Spleen (tissue), 11 donors: ENCODE results near the gene ABI1. TPM values are rescaled to one million over a fixed set of nuclear protein-coding genes. Genes with fewer than 3 reads are reported as not detected.
A peak's percentile ranks its signal among the peaks of the same experiment; 100 is the strongest.

Experiments used
- DNase-seq: peaks from one replicate; pipeline ENCODE4 v3.0.0-alpha.2; 2020
- H3K27ac ChIP-seq, 8 donors: fragments of 200-600 bp; sonication (generic) in 7 of 8; 1 replicate in 4 of 8; 2 replicates in 4 of 8; pipeline versions ENCODE4 v1.5.0 to v1.8.0; 2016 to 2021; ENCODE audit warnings: inconsistent platforms in 4 of 8, mild to moderate bottlenecking in 4 of 8, moderate library complexity in 1 of 8
- H3K27me3 ChIP-seq, 7 donors: fragments of 200-600 bp; sonication (generic) in 6 of 7; replicated peaks in 1 of 7; 1 replicate in 4 of 7; 2 replicates in 3 of 7; pipeline versions ENCODE4 v1.5.0 to v1.8.0; 2016 to 2021; ENCODE audit warnings: inconsistent platforms in 3 of 7, mild to moderate bottlenecking in 1 of 7
- H3K36me3 ChIP-seq, 6 donors: fragments of 200-600 bp; sonication (generic) in 5 of 6; 1 replicate in 4 of 6; 2 replicates in 2 of 6; pipeline versions ENCODE4 v1.5.0 to v1.8.0; 2016 to 2021; ENCODE audit warnings: inconsistent platforms in 2 of 6
- H3K4me1 ChIP-seq, 6 donors: fragments of 200-600 bp; sonication (generic) in 5 of 6; 1 replicate in 3 of 6; 2 replicates in 3 of 6; pipeline versions ENCODE4 v1.5.0 to v1.8.0; 2016 to 2021; ENCODE audit warnings: inconsistent platforms in 3 of 6
- H3K4me3 ChIP-seq, 8 donors: fragments of 200-600 bp; sonication (generic) in 7 of 8; 1 replicate in 4 of 8; 2 replicates in 4 of 8; pipeline versions ENCODE4 v1.5.0 to v1.8.0; 2016 to 2021; ENCODE audit warnings: inconsistent platforms in 4 of 8, mild to moderate bottlenecking in 4 of 8, moderate library complexity in 2 of 8
- H3K9me3 ChIP-seq, 8 donors: fragments of 200-600 bp; sonication (generic) in 7 of 8; 1 replicate in 4 of 8; 2 replicates in 4 of 8; pipeline versions ENCODE4 v1.5.0 to v1.8.0; 2016 to 2021; ENCODE audit warnings: inconsistent platforms in 4 of 8
- POLR2A ChIP-seq, 3 donors: fragments of 450-650 bp; IDR thresholded peaks; one replicate each; pipeline ENCODE4 v1.5.1; 2017; ENCODE audit warnings: antibody characterized with exemption in 3 of 3, mild to moderate bottlenecking in 1 of 3
- POLR2AphosphoS5 ChIP-seq, 3 donors: sonication (generic); formaldehyde crosslinking; IDR thresholded peaks; one replicate each; pipeline ENCODE4 v1.5.1; 2017; ENCODE audit warnings: antibody characterized with exemption in 3 of 3
- WGBS, 5 donors: extraction: QIAGEN DNeasy Blood & Tissue Kit in 3 of 5; methylation state at CpG; one replicate each; pipeline versions ENCODE4 v1.1.5 to v1.1.7; 2013 to 2018; 5-methylcytosine and 5-hydroxymethylcytosine counted together
- intact Hi-C: fragments of 100-400 bp; cut with DNase I; formaldehyde crosslinking; loops from one replicate; pipeline ENCODE4 v1.15.0; 2023; ENCODE audit warnings: low total_unique reads
- polyA plus RNA-seq, 3 donors: library from polyadenylated mRNA; stranded (reverse); fragments of 200-250 nt; gene quantifications; one replicate each; pipeline ENCODE4 v1.2.1, GENCODE V29; 2013
- total RNA-seq, 7 donors: library from RNA; depleted of rRNA in 3 of 7; stranded (reverse); fragments of >200 nt in 3 of 7; fragmentation: NEBNext Ultra II Directional in 4 of 7; extraction: Animal tissue kit (Norgen Biotek cat#: 25700) in 4 of 7; gene quantifications; one replicate each; pipeline versions ENCODE4 v1.1.0 to v1.2.1, GENCODE V29; 2016 to 2021
- TF ChIP-seq, protein P1 (sequence below), 11 experiments: fragments of 200-600 bp in 7 of 11; fragments of 450-650 bp in 4 of 11; sonication (generic) in 4 of 11; IDR thresholded peaks in 8 of 11; conservative IDR thresholded peaks in 3 of 11; 1 replicate in 7 of 11; 2 replicates in 4 of 11; pipeline versions ENCODE4 v1.4.0 to v1.8.0; 2016 to 2021; ENCODE audit warnings: antibody characterized with exemption in 11 of 11, inconsistent platforms in 4 of 11, mild to moderate bottlenecking in 1 of 11
- donor health status: healthy with polysubstance abuse.
- donor health status: DM: no; HTN: no; CAD: no; lungs with moderate emphysema.
- donor health status: DM: no; HTN: no; CAD: no.
- donor health status: Bipolar disorder and iron deficiency.
- donor health status: healthy.
- donor health status: DM: no; HTN: no; CAD: no.
- donor health status: DM: yes; HTN: yes; CAD: no.

The ABI1 gene
- total and polyA plus RNA-seq, 10 donors: 33.4 to 74.0 (median 55.9) TPM

DNA sequence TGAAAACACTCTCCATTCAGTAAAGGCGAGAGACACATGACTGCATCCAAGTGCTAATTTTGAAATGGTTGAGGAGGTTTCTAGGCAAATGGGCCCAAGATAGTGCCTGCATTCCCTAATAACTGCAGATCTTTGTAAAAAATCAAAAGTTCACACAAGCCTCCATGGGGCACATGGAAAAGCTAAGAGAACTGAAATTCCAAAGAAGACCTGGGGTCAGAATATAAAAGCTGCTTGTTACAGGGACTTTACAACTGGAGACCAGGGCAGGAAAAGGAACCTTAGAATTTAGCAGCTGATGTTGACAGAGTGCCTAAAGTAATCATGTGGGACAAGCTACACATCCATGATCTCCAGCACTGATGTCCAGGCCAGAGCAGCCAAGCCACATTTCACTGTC is 10.0 kb upstream of the ABI1 start:
- WGBS, 5 donors: 83 to 100% (median 95%) methylated on average over 1 of the region's 1 CpG
- H3K27me3 ChIP-seq: no peaks in the 10 kb centered on the region
- DNase-seq: no peak
- TF ChIP-seq, protein P1, sequence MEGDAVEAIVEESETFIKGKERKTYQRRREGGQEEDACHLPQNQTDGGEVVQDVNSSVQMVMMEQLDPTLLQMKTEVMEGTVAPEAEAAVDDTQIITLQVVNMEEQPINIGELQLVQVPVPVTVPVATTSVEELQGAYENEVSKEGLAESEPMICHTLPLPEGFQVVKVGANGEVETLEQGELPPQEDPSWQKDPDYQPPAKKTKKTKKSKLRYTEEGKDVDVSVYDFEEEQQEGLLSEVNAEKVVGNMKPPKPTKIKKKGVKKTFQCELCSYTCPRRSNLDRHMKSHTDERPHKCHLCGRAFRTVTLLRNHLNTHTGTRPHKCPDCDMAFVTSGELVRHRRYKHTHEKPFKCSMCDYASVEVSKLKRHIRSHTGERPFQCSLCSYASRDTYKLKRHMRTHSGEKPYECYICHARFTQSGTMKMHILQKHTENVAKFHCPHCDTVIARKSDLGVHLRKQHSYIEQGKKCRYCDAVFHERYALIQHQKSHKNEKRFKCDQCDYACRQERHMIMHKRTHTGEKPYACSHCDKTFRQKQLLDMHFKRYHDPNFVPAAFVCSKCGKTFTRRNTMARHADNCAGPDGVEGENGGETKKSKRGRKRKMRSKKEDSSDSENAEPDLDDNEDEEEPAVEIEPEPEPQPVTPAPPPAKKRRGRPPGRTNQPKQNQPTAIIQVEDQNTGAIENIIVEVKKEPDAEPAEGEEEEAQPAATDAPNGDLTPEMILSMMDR (IDR thresholded peaks at IDR 0.05 in 8 of 11, conservative IDR thresholded peaks at IDR 0.05 in 3 of 11): no peak
- TF ChIP-seq POLR2AphosphoS5 (IDR thresholded peaks at IDR 0.05) (no peak), POLR2A (IDR thresholded peaks at IDR 0.05) (no peak)
- H3K4me3 ChIP-seq: no peak overlapping the region
- intact Hi-C loops: no loop called here
- H3K36me3 ChIP-seq: no peaks in the 10 kb centered on the region
- H3K27ac ChIP-seq: no peak overlapping the region
- H3K9me3 ChIP-seq: no peaks in the 10 kb centered on the region
- H3K4me1 ChIP-seq: no peaks in the 10 kb centered on the region

DNA sequence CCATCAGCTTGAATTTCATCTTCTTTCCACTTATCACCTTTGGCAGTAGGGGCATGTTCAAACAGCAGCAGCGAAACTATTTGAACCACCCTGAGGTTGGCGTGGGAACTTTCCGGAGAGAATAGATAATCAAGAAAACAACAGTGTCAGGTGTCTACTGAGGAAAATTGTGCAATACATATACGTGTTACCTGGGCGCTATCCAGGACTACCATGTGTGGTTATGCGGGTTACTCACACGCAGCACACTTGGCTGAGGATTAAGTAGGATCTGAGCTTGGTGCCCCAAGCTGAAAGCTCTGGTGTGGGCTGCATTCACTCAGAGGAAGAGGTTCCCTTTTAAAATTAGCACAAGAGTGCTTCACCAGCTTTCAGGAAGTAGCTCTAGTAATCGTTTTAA is 8.8 kb upstream of the ABI1 start:
- H3K4me3 ChIP-seq: no peak overlapping the region
- no peak overlapping the region for H3K27ac ChIP-seq
- no peak for DNase-seq
- no peaks in the 10 kb centered on the region for H3K4me1 ChIP-seq
- 33 to 58% (median 46%) methylated on average over 8 of the region's 8 CpGs for WGBS, 5 donors
- TF ChIP-seq, protein P1 (IDR thresholded peaks at IDR 0.05 in 8 of 11, conservative IDR thresholded peaks at IDR 0.05 in 3 of 11): no peak
- TF ChIP-seq POLR2AphosphoS5 (IDR thresholded peaks at IDR 0.05) (no peak), POLR2A (IDR thresholded peaks at IDR 0.05) (no peak)
- no peaks in the 10 kb centered on the region for H3K9me3 ChIP-seq
- no peaks in the 10 kb centered on the region for H3K27me3 ChIP-seq
- intact Hi-C loops: no loop called here
- H3K36me3 ChIP-seq: no peaks in the 10 kb centered on the region

- intact Hi-C loops: no loop called here
- Histone ChIP-seq H3K27me3 (no peaks in the 10 kb centered on the region), H3K36me3 (no peaks in the 10 kb centered on the region), H3K4me3 (no peak overlapping the region), H3K9me3 (no peaks in the 10 kb centered on the region), H3K4me1 (peaks cover 4 to 27% (median 15%) of the 10 kb centered on the region in 6 donors), H3K27ac (no peak overlapping the region)
- WGBS, 5 donors: 65 to 77% (median 69%) methylated on average over 3 of the region's 3 CpGs
- TF ChIP-seq POLR2A (IDR thresholded peaks at IDR 0.05): no peak
- no peak for TF ChIP-seq POLR2AphosphoS5 (IDR thresholded peaks at IDR 0.05)
- TF ChIP-seq, protein P1 (IDR thresholded peaks at IDR 0.05 in 8 of 11, conservative IDR thresholded peaks at IDR 0.05 in 3 of 11): no peak
- DNase-seq: no peak
Observed at GRCh38 chr10:26863351-26864076, 2.8 kb upstream of the ABI1 start.

DNA sequence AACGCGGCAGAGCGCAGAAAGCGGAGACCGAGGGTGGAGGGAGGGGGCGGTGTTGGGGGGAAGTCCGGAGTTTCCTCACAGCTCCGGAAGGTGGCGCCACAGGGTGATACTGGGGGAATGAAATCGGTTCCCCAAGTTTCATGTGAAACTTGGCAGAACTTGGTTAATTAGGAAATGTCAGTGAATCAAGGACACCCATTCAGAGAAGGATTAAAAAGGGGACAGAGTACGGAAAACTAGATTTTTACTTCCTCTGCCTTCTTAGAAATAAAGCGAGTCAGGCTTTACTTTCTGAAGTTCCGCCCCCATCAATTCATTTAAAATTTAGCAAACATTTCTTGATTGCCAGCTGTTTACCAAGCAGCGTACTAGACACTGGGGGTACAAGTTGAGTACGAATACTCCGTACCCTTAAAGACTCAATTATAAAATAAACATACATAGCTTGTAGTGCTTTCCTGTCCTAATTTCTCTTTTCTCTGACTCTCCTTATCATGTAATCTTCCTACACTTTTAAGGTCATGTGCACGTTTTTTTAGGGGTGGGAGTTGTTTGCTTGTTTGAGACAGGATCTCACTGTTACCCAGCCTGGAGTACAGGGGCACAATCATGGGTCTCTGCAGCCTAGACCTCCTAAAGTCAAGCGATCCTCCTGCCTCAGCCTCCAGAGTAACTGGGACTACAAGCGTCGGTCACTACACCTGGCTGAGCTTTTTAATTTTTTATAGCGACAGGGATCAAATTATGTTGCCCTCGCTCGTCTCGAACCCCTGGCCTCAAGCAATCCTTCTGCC is 644 bp upstream of the ABI1 start:
- Histone ChIP-seq H3K9me3 (no peaks in the 10 kb centered on the region), H3K36me3 (no peaks in the 10 kb centered on the region), H3K4me3 (peak overlapping the region in 5 of 8 donors; percentile 10 to 94 (median 85)), H3K27ac (peak overlapping the region in 6 of 8 donors; percentile 43 to 100 (median 99)), H3K4me1 (peaks cover 21 to 49% (median 36%) of the 10 kb centered on the region in 6 donors), H3K27me3 (no peaks in the 10 kb centered on the region)
- peak; percentile 99 for DNase-seq
- intact Hi-C loops: no loop called here
- 38 to 43% (median 39%) methylated on average over 24 of the region's 24 CpGs for WGBS, 5 donors
- TF ChIP-seq, protein P1 (IDR thresholded peaks at IDR 0.05 in 8 of 11, conservative IDR thresholded peaks at IDR 0.05 in 3 of 11): peak; percentile 58 to 95 (median 87)
- no peak for TF ChIP-seq POLR2A (IDR thresholded peaks at IDR 0.05)
- no peak for TF ChIP-seq POLR2AphosphoS5 (IDR thresholded peaks at IDR 0.05)
